ENCODE measurements around the gene CNOT6. TPM values are rescaled to one million over a fixed set of nuclear protein-coding genes. Genes with fewer than 3 reads are reported as not detected.

The CNOT6 gene
- total RNA-seq, 1 experiment from 2014 or later, result 73.1 TPM

DNA sequence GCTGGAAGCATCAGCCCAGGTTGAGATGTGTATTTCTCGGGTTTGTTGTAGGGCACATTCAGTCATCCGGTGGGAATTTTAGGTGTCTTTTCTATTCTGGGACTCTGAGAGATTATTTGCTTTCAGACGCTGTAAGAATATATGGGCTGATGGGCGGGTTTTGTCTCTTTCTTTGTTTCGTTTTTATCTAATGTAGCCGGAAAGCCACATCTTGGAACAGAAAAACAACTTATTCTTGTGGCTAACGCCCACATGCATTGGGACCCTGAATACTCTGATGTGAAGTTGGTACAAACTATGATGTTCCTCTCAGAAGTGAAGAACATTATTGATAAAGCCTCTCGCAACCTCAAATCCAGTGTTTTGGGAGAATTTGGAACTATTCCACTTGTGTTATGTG lies 74.7 kb downstream of the CNOT6 start:
- TF ChIP-seq, protein P1, sequence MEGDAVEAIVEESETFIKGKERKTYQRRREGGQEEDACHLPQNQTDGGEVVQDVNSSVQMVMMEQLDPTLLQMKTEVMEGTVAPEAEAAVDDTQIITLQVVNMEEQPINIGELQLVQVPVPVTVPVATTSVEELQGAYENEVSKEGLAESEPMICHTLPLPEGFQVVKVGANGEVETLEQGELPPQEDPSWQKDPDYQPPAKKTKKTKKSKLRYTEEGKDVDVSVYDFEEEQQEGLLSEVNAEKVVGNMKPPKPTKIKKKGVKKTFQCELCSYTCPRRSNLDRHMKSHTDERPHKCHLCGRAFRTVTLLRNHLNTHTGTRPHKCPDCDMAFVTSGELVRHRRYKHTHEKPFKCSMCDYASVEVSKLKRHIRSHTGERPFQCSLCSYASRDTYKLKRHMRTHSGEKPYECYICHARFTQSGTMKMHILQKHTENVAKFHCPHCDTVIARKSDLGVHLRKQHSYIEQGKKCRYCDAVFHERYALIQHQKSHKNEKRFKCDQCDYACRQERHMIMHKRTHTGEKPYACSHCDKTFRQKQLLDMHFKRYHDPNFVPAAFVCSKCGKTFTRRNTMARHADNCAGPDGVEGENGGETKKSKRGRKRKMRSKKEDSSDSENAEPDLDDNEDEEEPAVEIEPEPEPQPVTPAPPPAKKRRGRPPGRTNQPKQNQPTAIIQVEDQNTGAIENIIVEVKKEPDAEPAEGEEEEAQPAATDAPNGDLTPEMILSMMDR (IDR thresholded peaks at IDR 0.05; ENCODE audit: unreplicated experiment), result no peak
- CTCF ChIA-PET, result interaction anchor here (0.8 to 1.0 kb wide), 3 partner anchors 22 to 361 kb away, joined by 3 to 4 read pairs (median 3); no protein-coding TSS in a partner anchor
- Mint-ChIP-seq H3K36me3 (ENCODE audit: insufficient read depth, unreplicated experiment) (peaks cover 93% of the 10 kb centered on the region), H3K4me1 (ENCODE audit: insufficient read depth, unreplicated experiment) (no peaks in the 10 kb centered on the region), H3K9me3 (ENCODE audit: unreplicated experiment) (no peaks in the 10 kb centered on the region), H3K4me3 (ENCODE audit: unreplicated experiment) (no peak overlapping the region), H3K27ac (ENCODE audit: low read depth, unreplicated experiment) (no peak overlapping the region), H3K27me3 (ENCODE audit: insufficient read depth, unreplicated experiment) (no peaks in the 10 kb centered on the region)
- intact Hi-C loops (cut with micrococcal nuclease), result loop anchor here (5.0 kb wide), 1 partner anchor 67 kb away; no protein-coding TSS in a partner anchor
- no peak for DNase-seq (ENCODE audit: unreplicated experiment)
- no TSS peak for BruUV-seq (replicated peaks)
- POLR2A ChIA-PET, result interaction anchor here (1.1 to 2.1 kb wide), 4 partner anchors 9 to 19 kb away, joined by 3 to 10 read pairs (median 6); no protein-coding TSS in a partner anchor

GRCh38 chr5:180575571-180575970 lies 81.4 kb downstream of the CNOT6 start:
- no peak for DNase-seq (ENCODE audit: unreplicated experiment)
- intact Hi-C loops (cut with micrococcal nuclease), result no loop called here
- no peaks in the 10 kb centered on the region for H3K27me3 Mint-ChIP-seq (ENCODE audit: insufficient read depth, unreplicated experiment)
- H3K27ac Mint-ChIP-seq (ENCODE audit: low read depth, unreplicated experiment), result no peak overlapping the region
- TF ChIP-seq, protein P1 (IDR thresholded peaks at IDR 0.05; ENCODE audit: unreplicated experiment), result no peak
- no peaks in the 10 kb centered on the region for H3K4me1 Mint-ChIP-seq (ENCODE audit: insufficient read depth, unreplicated experiment)
- no TSS peak for BruUV-seq (replicated peaks)
- H3K36me3 Mint-ChIP-seq (ENCODE audit: insufficient read depth, unreplicated experiment), result peaks cover 89% of the 10 kb centered on the region
- ChIA-PET CTCF (interaction anchor here (0.7 kb wide), 1 partner anchor 605 kb away, joined by 4 read pairs; no protein-coding TSS in a partner anchor), POLR2A (interaction anchor here (3.0 kb wide), 1 partner anchor 9 kb away, joined by 10 read pairs; no protein-coding TSS in a partner anchor)
- no peak overlapping the region for H3K4me3 Mint-ChIP-seq (ENCODE audit: unreplicated experiment)
- H3K9me3 Mint-ChIP-seq (ENCODE audit: unreplicated experiment), result no peaks in the 10 kb centered on the region

DNA sequence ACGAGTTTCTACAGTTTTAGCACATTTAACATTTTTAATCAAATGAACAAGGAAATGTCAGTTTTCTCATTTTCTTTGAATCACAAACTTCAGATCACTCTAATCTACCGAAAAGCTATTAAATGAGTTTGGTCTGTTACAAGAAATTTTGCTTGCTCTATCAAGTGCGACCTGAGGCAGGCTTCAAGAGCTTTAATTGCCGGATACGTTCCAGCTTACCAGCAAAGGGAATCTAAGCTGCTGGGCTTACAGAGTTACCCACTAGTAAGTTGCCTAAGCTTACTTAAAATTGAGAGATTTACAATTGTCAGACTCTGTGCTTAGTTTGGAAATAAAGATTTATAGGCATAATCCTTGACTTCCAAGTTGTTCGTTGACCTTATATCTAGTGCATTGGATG lies 86.5 kb downstream of the CNOT6 start:
- TF ChIP-seq, protein P1 (IDR thresholded peaks at IDR 0.05; ENCODE audit: unreplicated experiment), result no peak
- H3K4me3 Mint-ChIP-seq (ENCODE audit: unreplicated experiment), result no peak overlapping the region
- no peaks in the 10 kb centered on the region for H3K4me1 Mint-ChIP-seq (ENCODE audit: insufficient read depth, unreplicated experiment)
- ChIA-PET CTCF (interaction anchor here (1.3 kb wide), 1 partner anchor 26 kb away, joined by 6 read pairs; no protein-coding TSS in a partner anchor), POLR2A (interaction anchor here (0.6 to 1.4 kb wide), 5 partner anchors 9 to 73 kb away, joined by 3 to 5 read pairs (median 3); no protein-coding TSS in a partner anchor)
- no peak overlapping the region for H3K27ac Mint-ChIP-seq (ENCODE audit: low read depth, unreplicated experiment)
- H3K36me3 Mint-ChIP-seq (ENCODE audit: insufficient read depth, unreplicated experiment), result peaks cover 52% of the 10 kb centered on the region
- no TSS peak for BruUV-seq (replicated peaks)
- H3K9me3 Mint-ChIP-seq (ENCODE audit: unreplicated experiment), result no peaks in the 10 kb centered on the region
- intact Hi-C loops (cut with micrococcal nuclease), result no loop called here
- no peak for DNase-seq (ENCODE audit: unreplicated experiment)
- H3K27me3 Mint-ChIP-seq (ENCODE audit: insufficient read depth, unreplicated experiment), result no peaks in the 10 kb centered on the region

DNA sequence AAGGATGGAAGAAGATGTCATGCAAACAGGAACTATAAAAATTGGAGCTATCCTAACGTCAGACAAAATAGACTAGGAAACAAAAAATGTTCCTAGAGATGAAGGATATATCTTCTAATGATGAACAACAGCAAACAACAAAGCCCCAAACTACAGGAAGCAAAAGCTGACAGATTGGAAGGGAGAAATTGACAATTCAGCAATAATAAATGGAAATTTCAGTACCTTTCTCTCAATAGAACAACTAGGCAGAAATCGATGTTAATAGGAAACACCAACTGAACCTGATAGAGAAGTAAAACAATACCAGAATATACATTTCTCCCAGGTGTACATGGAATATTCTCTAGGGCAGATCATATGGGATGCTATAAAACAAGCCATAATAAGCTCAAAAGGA lies 89.6 kb downstream of the CNOT6 start:
- CTCF ChIA-PET, result no interaction called here
- H3K4me3 Mint-ChIP-seq (ENCODE audit: unreplicated experiment), result no peak overlapping the region
- POLR2A ChIA-PET, result interaction anchor here (0.7 to 3.0 kb wide), 3 partner anchors 8 to 15 kb away, joined by 3 to 10 read pairs (median 10); no protein-coding TSS in a partner anchor

More for the DNA sequence above, 89.6 kb downstream of the CNOT6 start:
- peaks cover 22% of the 10 kb centered on the region for H3K36me3 Mint-ChIP-seq (ENCODE audit: insufficient read depth, unreplicated experiment)
- H3K4me1 Mint-ChIP-seq (ENCODE audit: insufficient read depth, unreplicated experiment), result no peaks in the 10 kb centered on the region
- H3K27me3 Mint-ChIP-seq (ENCODE audit: insufficient read depth, unreplicated experiment), result no peaks in the 10 kb centered on the region
- no peak overlapping the region for H3K27ac Mint-ChIP-seq (ENCODE audit: low read depth, unreplicated experiment)
- DNase-seq (ENCODE audit: unreplicated experiment), result no peak
- no peaks in the 10 kb centered on the region for H3K9me3 Mint-ChIP-seq (ENCODE audit: unreplicated experiment)
- TF ChIP-seq, protein P1 (IDR thresholded peaks at IDR 0.05; ENCODE audit: unreplicated experiment), result no peak
- intact Hi-C loops (cut with micrococcal nuclease), result no loop called here
- BruUV-seq (replicated peaks), result no TSS peak
